DND-41 (cell line): ENCODE results near the gene AIF1.

Experiments
- ATAC-seq: fragments of 200-7000 bp; cut with Tn5 transposase; 3 replicates; pipeline ENCODE4 v1.9.1; 2021; ENCODE audit warnings: low read depth; ENCODE audit not compliant: insufficient read depth
- DNase-seq: peaks from one replicate; pipeline ENCODE4 v3.0.0-alpha.2; 2020
- H2AFZ ChIP-seq: 2 replicates; pipeline ENCODE4 v1.6.0; 2012; ENCODE audit warnings: low read depth, low read length
- H3K27ac ChIP-seq: 2 replicates; pipeline ENCODE4 v1.5.1; 2012; ENCODE audit warnings: low read length, inconsistent platforms
- H3K27me3 ChIP-seq: fragments of 200-600 bp; sonication (generic); 2 replicates; pipeline ENCODE4 v1.6.0; 2012; ENCODE audit warnings: low read length, mild to moderate bottlenecking, inconsistent platforms; ENCODE audit not compliant: insufficient read depth, poor library complexity
- H3K36me3 ChIP-seq: 2 replicates; pipeline ENCODE4 v1.5.1; 2012; ENCODE audit warnings: low read length, inconsistent platforms; ENCODE audit not compliant: insufficient read depth
- H3K4me1 ChIP-seq: 2 replicates; pipeline ENCODE4 v1.5.1; 2012; ENCODE audit warnings: mild to moderate bottlenecking, low read length; ENCODE audit not compliant: insufficient read depth
- H3K4me2 ChIP-seq: 2 replicates; pipeline ENCODE4 v1.6.0; 2012; ENCODE audit warnings: mild to moderate bottlenecking, moderate library complexity, low read length, inconsistent platforms; ENCODE audit not compliant: insufficient read depth
- H3K4me3 ChIP-seq, 2 experiments: fragments of 200-600 bp in 1 of 2; shearing (Covaris generic) in 1 of 2; 2 replicates each; pipeline ENCODE4 v1.5.1; 2012 to 2016; ENCODE audit warnings: inconsistent platforms in 2 of 2, low read length in 2 of 2, mild to moderate bottlenecking in 2 of 2, low read depth in 1 of 2, moderate library complexity in 1 of 2
- H3K79me2 ChIP-seq: 2 replicates; pipeline ENCODE4 v1.6.0; 2012; ENCODE audit warnings: low read length, inconsistent platforms; ENCODE audit not compliant: insufficient read depth
- H3K9ac ChIP-seq: 2 replicates; pipeline ENCODE4 v1.6.0; 2012; ENCODE audit warnings: low read depth, mild to moderate bottlenecking, inconsistent platforms, low read length, moderate library complexity
- H3K9me3 ChIP-seq: 2 replicates; pipeline ENCODE4 v1.5.1; 2012; ENCODE audit warnings: low read length, moderate library complexity, mild to moderate bottlenecking, inconsistent platforms; ENCODE audit not compliant: insufficient read depth, severe bottlenecking
- H4K20me1 ChIP-seq: 2 replicates; pipeline ENCODE4 v1.6.0; 2012; ENCODE audit warnings: low read length; ENCODE audit not compliant: insufficient read depth
- CTCF ChIP-seq: IDR thresholded peaks from 2 replicates; pipeline ENCODE4 v1.5.1; 2012; ENCODE audit warnings: borderline replicate concordance, low read length, moderate library complexity, mild to moderate bottlenecking; ENCODE audit not compliant: poor library complexity, severe bottlenecking; ENCODE audit errors: extremely low read depth
- EZH2 ChIP-seq: IDR thresholded peaks from 3 replicates; pipeline ENCODE4 v1.6.1; 2012; ENCODE audit warnings: borderline replicate concordance, low read depth, mild to moderate bottlenecking, moderate library complexity, low read length, inconsistent platforms; ENCODE audit not compliant: severe bottlenecking

The AIF1 gene

DNA sequence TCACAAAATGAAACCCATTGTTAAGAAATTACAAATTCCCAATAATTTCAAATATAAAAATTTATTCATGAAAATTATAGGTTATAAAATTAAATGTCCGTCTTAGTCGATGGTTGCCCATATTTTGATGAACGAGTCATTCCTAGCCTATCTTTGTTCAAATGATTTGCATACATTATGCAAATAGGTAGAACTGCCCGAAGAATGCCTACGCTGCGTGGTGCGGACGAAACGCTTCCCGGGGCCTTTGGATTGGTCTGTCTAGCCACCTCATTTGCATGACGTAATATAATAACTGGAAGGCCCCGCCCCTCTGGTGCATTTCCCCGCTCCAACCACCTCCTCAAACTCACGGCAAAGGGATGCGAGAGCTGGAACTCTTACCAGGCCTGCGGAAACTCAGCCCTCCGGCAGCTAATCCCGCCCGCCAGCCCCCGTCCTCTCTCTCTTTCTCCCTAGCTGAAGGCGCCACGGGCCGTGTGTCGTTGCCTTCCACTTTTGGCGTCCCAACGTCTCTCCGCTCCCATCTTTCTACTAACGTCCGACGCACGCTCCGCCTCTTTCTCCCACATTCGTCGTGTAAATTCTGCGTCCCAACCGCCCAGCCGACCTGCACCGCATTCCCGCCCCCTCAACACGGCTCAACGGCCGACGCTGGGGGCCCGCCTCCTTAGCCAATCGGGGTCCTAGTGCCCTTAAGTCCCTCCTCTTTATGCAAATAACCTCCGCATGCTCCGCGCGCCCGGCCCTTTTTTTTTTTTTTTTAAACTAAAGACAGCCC, 5.0 kb downstream of the AIF1 start:
- Histone ChIP-seq H3K27me3 (no peaks in the 10 kb centered on the region), H3K4me1 (peaks cover 59% of the 10 kb centered on the region), H3K27ac (peak overlapping the region; percentile 98), H3K4me2 (peak overlapping the region; percentile 68), H3K4me3 (peak overlapping the region; percentile 22 to 56; a peak in 3 of 4 replicates), H3K79me2 (peaks cover 63% of the 10 kb centered on the region), H2AFZ (peak overlapping the region; percentile 63), H4K20me1 (peaks cover 27% of the 10 kb centered on the region), H3K9me3 (no peaks in the 10 kb centered on the region), H3K9ac (peak overlapping the region; percentile 70), H3K36me3 (peaks cover 35% of the 10 kb centered on the region)
- ATAC-seq, result peak; percentile 78
- peak; percentile 99 for DNase-seq
- no peak for TF ChIP-seq EZH2
- TF ChIP-seq CTCF, result no peak

GRCh38 chr6:31620586-31621319, 5.7 kb downstream of the AIF1 start, which contains the start of gene PRRC2A:
Gene PRRC2A (plus strand): TSS chr6:31620715. CDS start chr6:31622790, 2,075 bp downstream.
- DNase-seq (no peak), ATAC-seq (peak; percentile 69)
- H3K36me3 ChIP-seq, result peaks cover 43% of the 10 kb centered on the region
- H3K4me3 ChIP-seq, result peak within 1 kb of the TSS; percentile 63 to 64; a peak in 3 of 4 replicates
- peak within 1 kb of the TSS; percentile 72 for H3K4me2 ChIP-seq
- H3K9me3 ChIP-seq, result no peaks in the 10 kb centered on the region
- H2AFZ ChIP-seq, result peak within 1 kb of the TSS; percentile 79
- peak within 1 kb of the TSS; percentile 98 for H3K27ac ChIP-seq
- H3K9ac ChIP-seq, result peak within 1 kb of the TSS; percentile 90
- no peaks in the 10 kb centered on the region for H3K27me3 ChIP-seq
- H3K4me1 ChIP-seq, result peaks cover 56% of the 10 kb centered on the region
- no peak for TF ChIP-seq CTCF
- TF ChIP-seq EZH2, result no peak
- peaks cover 66% of the 10 kb centered on the region for H3K79me2 ChIP-seq
- peaks cover 35% of the 10 kb centered on the region for H4K20me1 ChIP-seq

DNA sequence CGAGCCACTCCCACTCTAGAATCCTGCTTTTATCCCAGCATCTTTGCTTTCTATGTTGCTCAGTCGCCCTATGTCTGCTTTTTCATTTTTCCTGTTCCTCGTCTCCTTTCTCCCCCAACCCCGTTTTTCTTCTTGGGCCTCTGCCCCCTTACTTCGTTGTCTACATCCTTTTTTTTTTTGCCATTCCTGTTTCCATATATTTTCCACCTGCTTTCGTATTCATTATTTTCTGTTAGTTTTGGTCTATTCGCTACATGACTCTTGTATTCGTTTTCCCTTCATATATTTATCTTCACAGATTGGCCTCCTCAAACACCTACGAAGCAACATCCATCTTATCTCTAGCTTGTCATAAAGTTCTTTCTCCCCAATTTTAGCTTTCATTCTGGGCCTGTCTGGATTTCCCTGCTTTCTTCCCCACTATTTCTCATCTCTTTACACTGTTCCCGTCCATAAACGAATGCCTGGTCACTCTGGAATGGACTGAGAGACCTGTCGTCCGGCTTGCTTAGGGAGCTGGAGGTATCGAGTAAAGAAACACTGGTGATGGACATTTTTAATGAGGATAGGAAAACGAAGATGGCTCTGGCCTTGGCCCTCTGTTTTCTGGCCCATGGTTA, 6.4 kb downstream of the AIF1 start:
- ATAC-seq (no peak), DNase-seq (no peak)
- Histone ChIP-seq H3K27me3 (no peaks in the 10 kb centered on the region), H3K4me3 (peak overlapping the region; percentile 63 to 64; a peak in 3 of 4 replicates), H3K9ac (peak overlapping the region; percentile 90), H3K36me3 (peaks cover 50% of the 10 kb centered on the region), H3K9me3 (no peaks in the 10 kb centered on the region), H3K79me2 (peaks cover 66% of the 10 kb centered on the region), H2AFZ (peak overlapping the region; percentile 79), H3K27ac (peak overlapping the region; percentile 97), H3K4me2 (peak overlapping the region; percentile 72), H3K4me1 (peaks cover 52% of the 10 kb centered on the region), H4K20me1 (peaks cover 42% of the 10 kb centered on the region)
- no peak for TF ChIP-seq CTCF
- no peak for TF ChIP-seq EZH2
